Measurements from ENCODE around the gene SRRD.
"Not testable (repeated sequence)": the region's sequence is repeated elsewhere in the genome, so short reads cannot be mapped to it uniquely, and the experiment has no call there.

The SRRD gene

GRCh38 chr22:26516503-26516902 lies 32.8 kb downstream of the SRRD start:
- DNase-seq (ENCODE audit: low read depth in 2 of 3, low spot score in 2 of 3), result no peak

- DNase-seq (ENCODE audit: low read depth in 2 of 3, low spot score in 2 of 3), result no peak
Observed at GRCh38 chr22:26517429-26517828, 33.8 kb downstream of the SRRD start.

- DNase-seq (ENCODE audit: low read depth in 2 of 3, low spot score in 2 of 3), result no peak
Observed at GRCh38 chr22:26522012-26522411, 38.3 kb downstream of the SRRD start.

GRCh38 chr22:26522592-26522991 lies 38.9 kb downstream of the SRRD start:
- no peak for DNase-seq (ENCODE audit: low read depth in 2 of 3, low spot score in 2 of 3)

GRCh38 chr22:26524870-26525269 lies 41.2 kb downstream of the SRRD start:
- no peak for DNase-seq (ENCODE audit: low read depth in 2 of 3, low spot score in 2 of 3)

GRCh38 chr22:26525946-26526564 lies 42.4 kb downstream of the SRRD start:
- DNase-seq (ENCODE audit: low read depth in 2 of 3, low spot score in 2 of 3), result no peak

GRCh38 chr22:26527167-26527566 lies 43.5 kb downstream of the SRRD start:
- no peak for DNase-seq (ENCODE audit: low read depth in 2 of 3, low spot score in 2 of 3)

- DNase-seq (ENCODE audit: low read depth in 2 of 3, low spot score in 2 of 3), result no peak
Observed at GRCh38 chr22:26527574-26528465, 44.1 kb downstream of the SRRD start.

- DNase-seq (ENCODE audit: low read depth in 2 of 3, low spot score in 2 of 3), result not testable (repeated sequence)
Observed at GRCh38 chr22:26528518-26528917, 44.8 kb downstream of the SRRD start.

- no peak for DNase-seq (ENCODE audit: low read depth in 2 of 3, low spot score in 2 of 3)
Observed at GRCh38 chr22:26529345-26529744, 45.7 kb downstream of the SRRD start.

GRCh38 chr22:26534171-26534855 lies 50.6 kb downstream of the SRRD start:
- DNase-seq (ENCODE audit: low read depth in 2 of 3, low spot score in 2 of 3), result no peak

- DNase-seq (ENCODE audit: low read depth in 2 of 3, low spot score in 2 of 3), result no peak
Observed at GRCh38 chr22:26534874-26535602, 51.4 kb downstream of the SRRD start.

GRCh38 chr22:26535603-26535908 lies 51.9 kb downstream of the SRRD start:
- DNase-seq (ENCODE audit: low read depth in 2 of 3, low spot score in 2 of 3), result no peak

GRCh38 chr22:26536056-26536761 lies 52.5 kb downstream of the SRRD start:
- no peak for DNase-seq (ENCODE audit: low read depth in 2 of 3, low spot score in 2 of 3)

- no peak for DNase-seq (ENCODE audit: low read depth in 2 of 3, low spot score in 2 of 3)
Observed at GRCh38 chr22:26536762-26537134, 53.1 kb downstream of the SRRD start.

GRCh38 chr22:26540119-26540518 lies 56.4 kb downstream of the SRRD start:
- no peak for DNase-seq (ENCODE audit: low read depth in 2 of 3, low spot score in 2 of 3)

- no peak for DNase-seq (ENCODE audit: low read depth in 2 of 3, low spot score in 2 of 3)
Observed at GRCh38 chr22:26541167-26541819, 57.6 kb downstream of the SRRD start.

GRCh38 chr22:26542831-26543230 lies 59.2 kb downstream of the SRRD start:
- DNase-seq (ENCODE audit: low read depth in 2 of 3, low spot score in 2 of 3), result no peak
